Large intestine (tissue), 3 donors: Measurements from ENCODE around the gene GRPEL1. TPM values are rescaled to one million over a fixed set of nuclear protein-coding genes. Genes with fewer than 3 reads are reported as not detected.

ENCODE experiments used
- DNase-seq, 2 donors: peaks; one replicate each; pipeline versions ENCODE4 v3.0.0 to v3.0.0-alpha.2; 2013
- H3K27ac ChIP-seq: one replicate; pipeline ENCODE4 v1.5.1; 2013; ENCODE audit warnings: low read length
- H3K27me3 ChIP-seq: 2 replicates; pipeline ENCODE4 v1.6.1; 2013; ENCODE audit warnings: low read length; ENCODE audit not compliant: control insufficient read depth, insufficient read depth
- H3K36me3 ChIP-seq: 2 replicates; pipeline ENCODE4 v1.6.1; 2013; ENCODE audit warnings: low read length; ENCODE audit not compliant: control insufficient read depth, insufficient read depth
- H3K4me1 ChIP-seq: one replicate; pipeline ENCODE4 v1.6.1; 2013; ENCODE audit warnings: low read length; ENCODE audit not compliant: control insufficient read depth, insufficient read depth
- H3K4me3 ChIP-seq: one replicate; pipeline ENCODE4 v1.5.1; 2013; ENCODE audit warnings: low read length
- H3K9me3 ChIP-seq: one replicate; pipeline ENCODE4 v1.6.1; 2013; ENCODE audit warnings: mild to moderate bottlenecking, low read depth, low read length, moderate library complexity; ENCODE audit not compliant: control insufficient read depth
- WGBS: methylation state at CpG from one replicate; pipeline ENCODE4 v1.1.5; 2013; ENCODE audit warnings: low lambda C conversion rate; ENCODE audit not compliant: insufficient coverage; 5-methylcytosine and 5-hydroxymethylcytosine counted together
- polyA plus RNA-seq: library from polyadenylated mRNA; unstranded; fragments of 120-200 nt; gene quantifications from one replicate; pipeline ENCODE4 v1.2.1, GENCODE V29; 2013

The GRPEL1 gene
- polyA plus RNA-seq, 1 donor = 31.3 TPM

DNA sequence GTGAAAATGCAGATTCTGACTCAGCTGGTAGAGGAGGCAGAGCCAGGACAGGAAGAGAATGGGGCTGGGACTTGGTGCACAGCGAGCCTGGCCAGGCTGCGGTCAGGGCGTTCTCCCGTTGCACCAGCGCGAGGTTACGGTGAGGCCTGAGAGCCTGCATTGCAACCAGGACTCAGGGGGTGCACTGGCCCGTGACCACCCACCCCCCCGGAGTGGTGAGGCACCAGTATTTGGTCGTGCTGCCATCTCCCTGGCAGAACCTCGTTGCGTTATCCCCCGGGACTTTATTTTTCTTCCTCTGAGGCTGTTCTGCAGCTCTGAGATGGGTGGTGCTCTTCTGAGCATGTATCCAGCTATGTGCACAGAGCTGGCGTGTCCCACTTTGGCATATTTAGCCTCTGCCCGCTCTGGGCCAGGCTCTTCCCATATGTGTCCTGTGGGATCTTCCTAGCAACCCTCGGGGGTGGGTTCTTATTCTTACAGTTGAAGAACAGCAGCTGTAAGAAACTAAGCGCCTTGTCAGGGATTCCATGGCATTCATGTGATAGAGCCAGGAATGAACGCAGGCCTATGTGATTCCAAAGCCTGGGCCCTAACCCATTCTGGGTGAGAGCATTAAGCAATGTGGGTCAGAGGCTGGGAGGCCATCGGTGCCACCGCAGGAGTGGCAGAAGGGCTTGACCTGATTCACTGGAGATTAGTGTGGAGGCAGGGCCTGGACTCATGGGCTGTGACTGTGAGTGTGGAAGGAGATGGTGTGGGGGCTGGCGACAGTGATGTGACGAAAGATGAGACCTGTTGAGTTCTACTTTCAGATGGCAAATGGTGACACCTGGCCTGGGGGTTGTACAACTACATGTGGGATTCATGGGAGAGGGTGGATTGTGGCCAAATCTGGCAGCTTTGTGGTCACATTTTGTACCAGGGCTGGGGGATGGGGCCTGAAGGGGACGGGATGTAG lies 21.6 kb downstream of the GRPEL1 start:
- Histone ChIP-seq H3K4me1 (peaks cover 14% of the 10 kb centered on the region), H3K27ac (no peak overlapping the region), H3K4me3 (no peak overlapping the region), H3K27me3 (no peaks in the 10 kb centered on the region), H3K9me3 (no peaks in the 10 kb centered on the region), H3K36me3 (peaks cover 9% of the 10 kb centered on the region)
- DNase-seq = no peak
- WGBS = 83% methylated on average over 1 of the region's 23 CpGs

DNA sequence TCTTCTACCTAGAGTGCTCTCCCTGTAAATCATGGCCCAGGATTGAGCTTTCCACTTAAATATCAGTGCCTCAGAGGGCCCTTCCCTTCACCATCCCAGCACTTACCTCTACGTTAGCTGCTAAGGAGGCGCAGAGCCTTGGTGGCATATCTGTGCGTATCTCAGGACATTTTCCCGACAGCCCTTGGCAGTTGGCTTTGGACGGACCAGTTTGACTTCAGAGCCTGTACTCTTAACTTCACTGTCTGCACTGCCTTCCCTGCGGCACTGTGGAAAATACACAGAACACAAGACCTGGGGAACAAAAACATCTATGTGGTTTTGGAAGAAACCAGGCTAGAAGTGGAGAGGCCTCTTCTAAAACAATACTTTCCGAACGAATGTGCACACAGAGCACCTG lies 22.3 kb downstream of the GRPEL1 start:
- H3K9me3 ChIP-seq = no peaks in the 10 kb centered on the region
- H3K4me3 ChIP-seq = no peak overlapping the region
- DNase-seq = no peak
- H3K36me3 ChIP-seq = peaks cover 3% of the 10 kb centered on the region
- H3K27ac ChIP-seq = no peak overlapping the region
- H3K4me1 ChIP-seq = peaks cover 14% of the 10 kb centered on the region
- no peaks in the 10 kb centered on the region for H3K27me3 ChIP-seq
- WGBS = 90% methylated on average over 2 of the region's 8 CpGs

DNA sequence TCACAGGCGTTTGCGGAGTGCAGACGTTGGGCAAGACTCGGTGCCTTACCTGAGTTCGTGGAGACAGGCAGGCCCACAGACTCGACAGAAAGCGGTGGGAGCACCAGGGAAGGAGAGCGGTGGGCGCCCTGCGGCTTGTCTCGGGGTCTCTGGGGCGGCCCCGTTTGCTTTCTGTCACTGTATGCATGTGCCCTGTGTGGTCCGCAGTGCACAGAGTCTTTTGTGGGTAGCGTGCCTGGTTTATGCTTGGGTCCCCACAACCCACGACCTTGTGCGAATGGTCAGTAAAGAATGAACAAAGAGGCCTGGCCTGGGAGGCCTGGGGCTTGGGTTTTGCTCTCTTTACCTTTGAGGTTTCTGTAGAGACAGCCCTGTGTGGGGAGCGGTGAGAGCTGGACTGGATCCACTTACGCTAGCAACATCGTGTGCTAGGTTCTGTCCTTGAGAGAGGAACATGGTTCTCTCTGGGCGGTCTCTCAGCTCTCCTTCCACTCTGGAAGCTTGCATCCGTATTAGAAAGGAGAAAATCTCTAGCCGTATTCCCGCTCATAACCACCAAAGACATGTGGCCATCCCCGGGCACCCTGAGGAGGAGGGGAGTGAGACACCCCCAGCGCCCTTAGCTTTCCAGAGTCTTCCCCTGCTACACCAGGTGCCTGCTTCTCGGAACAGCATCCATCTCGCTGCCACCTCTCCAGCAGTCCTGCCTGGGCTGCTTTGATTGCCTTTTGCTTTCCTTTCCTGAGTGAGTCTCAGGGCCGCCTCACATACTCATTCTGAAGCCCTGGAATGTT lies 23.5 kb downstream of the GRPEL1 start:
- no peaks in the 10 kb centered on the region for H3K9me3 ChIP-seq
- H3K27me3 ChIP-seq = no peaks in the 10 kb centered on the region
- H3K4me1 ChIP-seq = peaks cover 14% of the 10 kb centered on the region
- H3K4me3 ChIP-seq = peak overlapping the region; percentile 91
- WGBS = no CpG with 5 or more reads among the region's 29 CpGs
- H3K36me3 ChIP-seq = no peaks in the 10 kb centered on the region
- peak overlapping the region; percentile 74 for H3K27ac ChIP-seq
- peak in 1 of 2 donors; percentile 17 for DNase-seq

DNA sequence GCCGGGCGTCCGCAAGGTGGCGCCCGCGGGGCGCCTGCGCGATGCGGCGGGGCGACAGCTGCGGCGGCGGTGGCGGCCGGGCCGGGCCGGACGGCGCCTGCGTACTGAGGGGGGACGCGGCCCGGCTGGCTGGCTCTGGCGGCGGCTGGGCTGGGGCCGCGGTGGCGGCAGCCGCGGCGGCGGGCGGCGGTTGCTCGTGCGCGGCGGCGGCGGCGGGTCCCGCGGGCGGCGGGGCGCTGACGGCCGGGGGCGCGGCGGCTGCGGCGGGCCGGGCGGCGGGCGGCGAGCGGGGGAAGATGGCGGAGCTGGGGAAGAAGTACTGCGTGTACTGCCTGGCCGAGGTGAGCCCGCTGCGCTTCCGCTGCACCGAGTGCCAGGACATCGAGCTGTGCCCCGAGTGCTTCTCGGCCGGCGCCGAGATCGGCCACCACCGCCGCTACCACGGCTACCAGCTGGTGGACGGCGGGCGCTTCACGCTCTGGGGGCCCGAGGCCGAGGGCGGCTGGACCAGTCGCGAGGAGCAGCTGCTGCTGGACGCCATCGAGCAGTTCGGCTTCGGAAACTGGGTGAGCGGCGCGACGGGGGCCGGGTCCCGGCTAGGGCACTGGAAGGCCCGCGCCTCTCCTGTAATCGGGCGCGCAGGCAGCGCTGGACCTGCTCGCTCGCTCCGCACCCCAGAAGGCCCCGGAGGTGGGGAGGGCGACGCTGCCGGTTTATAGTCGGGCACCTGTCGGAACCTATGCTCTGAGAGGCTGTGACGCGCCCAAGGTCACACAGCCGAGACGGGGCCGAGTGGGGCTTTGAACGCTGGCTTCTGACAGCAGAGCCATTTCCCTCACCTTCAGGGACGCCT lies 24.4 kb downstream of the GRPEL1 start, which contains the start of gene TADA2B:
Gene TADA2B (plus strand): TSS at position 89 of the 853 bp plus-strand sequence. CDS start 208 bp downstream, at position 297.
- Histone ChIP-seq H3K36me3 (no peaks in the 10 kb centered on the region), H3K27me3 (no peaks in the 10 kb centered on the region), H3K27ac (peak within 1 kb of the TSS; percentile 74), H3K4me1 (peaks cover 14% of the 10 kb centered on the region), H3K4me3 (peak within 1 kb of the TSS; percentile 91), H3K9me3 (no peaks in the 10 kb centered on the region)
- peak; percentile 21 to 71 for DNase-seq
- WGBS = no CpG with 5 or more reads among the region's 119 CpGs

DNA sequence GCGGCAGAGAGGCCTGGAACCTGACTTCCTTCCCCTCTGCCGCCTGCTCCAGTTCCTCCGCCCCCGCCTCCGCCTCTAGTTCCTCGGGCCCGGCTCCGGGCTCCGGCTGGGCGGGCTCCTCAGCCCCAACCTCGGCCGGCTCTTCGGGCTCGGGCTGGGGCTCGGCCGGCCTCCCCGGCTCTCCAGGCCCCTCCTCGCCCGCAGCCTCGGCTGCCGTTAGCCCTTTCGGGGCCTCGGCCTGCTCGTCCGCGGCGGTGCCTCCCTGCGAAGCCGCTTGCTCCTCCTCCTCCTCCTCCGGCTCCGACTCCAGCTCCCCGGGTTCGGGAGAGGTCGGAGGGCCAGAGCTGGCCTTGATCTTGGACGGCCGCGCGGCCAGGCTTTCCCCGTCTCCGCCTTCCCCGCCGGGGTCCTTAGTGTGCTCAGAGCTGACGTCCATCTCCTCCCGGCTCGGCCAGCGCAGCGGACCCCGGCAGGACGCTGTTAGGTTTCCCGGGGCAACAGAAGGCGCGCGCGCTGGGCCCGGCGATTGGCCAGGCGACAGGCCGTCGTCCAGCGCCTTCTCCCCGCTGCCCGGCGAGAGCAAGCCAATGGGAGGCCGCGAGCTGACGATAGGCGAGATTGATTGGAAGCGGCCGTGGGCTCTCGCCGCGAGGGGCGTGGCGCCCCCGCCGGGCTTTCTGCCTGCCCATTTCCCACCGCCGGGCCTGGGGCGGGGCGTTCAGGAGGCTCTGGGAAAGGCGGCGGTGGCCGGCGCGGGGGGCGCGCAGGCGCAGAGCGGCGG lies 25.2 kb downstream of the GRPEL1 start:
- no CpG with 5 or more reads among the region's 90 CpGs for WGBS
- DNase-seq = peak; percentile 97 to 99
- H3K36me3 ChIP-seq = no peaks in the 10 kb centered on the region
- H3K4me1 ChIP-seq = peaks cover 14% of the 10 kb centered on the region
- H3K27me3 ChIP-seq = no peaks in the 10 kb centered on the region
- H3K9me3 ChIP-seq = no peaks in the 10 kb centered on the region
- peak overlapping the region; percentile 55 for H3K27ac ChIP-seq
- H3K4me3 ChIP-seq = peak overlapping the region; percentile 79

DNA sequence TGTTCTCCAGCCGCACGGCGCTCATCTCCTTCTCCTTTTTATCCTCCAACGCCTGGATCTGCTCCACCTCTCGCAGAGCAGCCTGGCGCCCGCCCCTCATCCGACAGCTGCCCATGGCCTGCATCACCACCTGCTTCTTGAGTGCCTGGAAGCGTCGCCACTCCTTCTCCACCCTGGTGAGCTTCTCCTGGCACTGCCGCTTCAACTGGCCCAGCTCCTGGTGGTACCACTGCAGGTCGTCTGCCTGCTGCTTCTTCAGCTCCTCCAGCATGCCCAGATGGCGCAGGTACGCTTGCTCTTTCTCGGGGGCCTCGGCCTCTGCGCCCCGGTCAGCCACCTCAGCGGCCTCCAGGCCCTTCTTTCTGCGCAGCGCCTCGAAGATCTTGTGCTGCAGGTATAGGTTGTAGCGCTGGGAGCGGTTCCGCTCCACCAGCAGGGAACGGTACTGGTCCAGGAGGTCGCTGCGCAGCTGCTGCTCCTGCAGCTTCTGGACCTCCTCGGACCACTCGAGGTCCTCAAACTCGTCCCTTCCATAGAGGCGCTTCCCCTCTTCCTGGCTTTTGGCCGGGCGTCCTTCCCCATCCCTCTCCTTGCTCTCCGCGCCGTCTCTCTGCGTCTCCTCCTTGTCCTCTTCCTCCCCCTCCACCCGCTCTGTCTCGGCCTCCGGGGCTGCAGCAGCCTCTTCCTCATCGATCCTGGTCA lies 25.9 kb downstream of the GRPEL1 start:
- Histone ChIP-seq H3K4me3 (peak overlapping the region; percentile 79), H3K36me3 (no peaks in the 10 kb centered on the region), H3K27ac (peak overlapping the region; percentile 55), H3K9me3 (no peaks in the 10 kb centered on the region), H3K4me1 (peaks cover 14% of the 10 kb centered on the region), H3K27me3 (no peaks in the 10 kb centered on the region)
- DNase-seq = peak; percentile 12 to 22
- WGBS = no CpG with 5 or more reads among the region's 42 CpGs

DNA sequence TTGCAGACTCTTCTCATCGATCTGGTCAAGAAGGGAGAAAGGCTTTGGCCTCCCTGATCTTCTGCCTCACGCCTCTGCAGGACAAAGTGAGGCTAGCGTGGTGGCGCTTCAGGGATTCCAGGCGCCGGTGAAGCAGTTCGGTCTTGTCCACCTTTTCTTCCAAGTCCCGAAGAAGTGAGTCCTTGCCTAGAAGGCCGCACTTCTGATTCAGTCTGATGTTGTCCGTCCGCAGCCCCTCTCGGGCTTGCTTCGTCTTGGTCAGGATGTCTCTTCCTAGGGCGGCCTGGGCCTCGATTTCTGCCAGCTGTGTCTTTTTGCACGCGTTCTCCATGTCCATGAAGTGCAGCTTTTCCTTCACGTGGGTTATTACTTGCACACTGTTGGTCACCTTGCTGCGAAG lies 26.6 kb downstream of the GRPEL1 start:
- Histone ChIP-seq H3K4me3 (no peak overlapping the region), H3K27ac (no peak overlapping the region), H3K36me3 (no peaks in the 10 kb centered on the region), H3K9me3 (no peaks in the 10 kb centered on the region), H3K4me1 (peaks cover 14% of the 10 kb centered on the region), H3K27me3 (no peaks in the 10 kb centered on the region)
- WGBS = 82% methylated on average over 2 of the region's 19 CpGs
- DNase-seq = peak in 1 of 2 donors; percentile 29

DNA sequence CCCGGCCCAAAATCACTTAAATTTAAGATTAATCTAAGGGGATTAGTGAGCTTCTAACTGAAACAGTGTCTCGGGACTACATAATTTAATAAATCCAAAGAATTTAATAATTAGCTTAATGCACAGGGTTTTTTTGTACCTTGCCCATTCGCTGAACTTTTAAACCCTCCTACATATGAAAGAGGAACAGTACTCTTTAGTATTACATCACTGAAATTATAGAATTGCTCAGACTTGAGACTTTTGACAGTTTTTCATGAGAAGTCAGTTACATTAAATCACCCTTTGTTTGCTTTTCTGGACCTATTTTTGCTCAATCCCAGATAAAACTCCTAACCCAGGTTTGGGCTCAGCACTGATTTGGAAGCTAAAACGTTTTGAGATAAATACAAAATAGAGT lies 27.1 kb downstream of the GRPEL1 start:
- Histone ChIP-seq H3K4me1 (peaks cover 14% of the 10 kb centered on the region), H3K27ac (no peak overlapping the region), H3K9me3 (no peaks in the 10 kb centered on the region), H3K36me3 (no peaks in the 10 kb centered on the region), H3K4me3 (no peak overlapping the region), H3K27me3 (no peaks in the 10 kb centered on the region)
- no peak for DNase-seq
- WGBS = 100% methylated on average over 1 of the region's 4 CpGs

DNA sequence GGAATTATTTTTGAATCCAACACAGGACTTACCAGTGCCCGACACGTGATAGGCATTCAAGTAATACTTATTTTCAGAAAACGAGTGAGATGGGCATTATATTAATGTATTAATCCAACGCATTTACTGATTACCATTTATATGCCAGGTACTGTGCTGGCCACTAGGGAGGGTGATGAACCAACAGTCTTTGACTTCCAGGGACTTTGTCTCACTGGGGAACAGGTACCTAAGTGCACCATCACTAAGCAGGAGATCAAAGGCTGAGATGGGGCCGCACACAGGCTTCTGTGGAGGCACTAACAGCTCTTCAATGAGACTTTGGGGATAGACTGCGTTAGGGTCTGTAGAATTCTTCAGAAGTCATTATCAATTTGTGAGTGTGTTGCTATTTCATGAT lies 30.4 kb downstream of the GRPEL1 start:
- DNase-seq = peak in 1 of 2 donors; percentile 35
- no peak overlapping the region for H3K4me3 ChIP-seq
- no peaks in the 10 kb centered on the region for H3K9me3 ChIP-seq
- no CpG with 5 or more reads among the region's 6 CpGs for WGBS
- H3K27me3 ChIP-seq = no peaks in the 10 kb centered on the region
- peaks cover 12% of the 10 kb centered on the region for H3K4me1 ChIP-seq
- peaks cover 3% of the 10 kb centered on the region for H3K36me3 ChIP-seq
- no peak overlapping the region for H3K27ac ChIP-seq
